Osteoblast (primary cell): ENCODE measurements around the gene ASPSCR1. TPM values are rescaled to one million over a fixed set of nuclear protein-coding genes. Genes with fewer than 3 reads are reported as not detected.

Experiments used
- DNase-seq: peaks from one replicate; pipeline ENCODE4 v3.0.0; 2011; ENCODE audit warnings: low spot score, mixed read lengths; ENCODE audit not compliant: insufficient read length; ENCODE audit errors: missing footprints
- H2AFZ ChIP-seq: 2 replicates; pipeline ENCODE4 v1.6.0; 2011; ENCODE audit warnings: mild to moderate bottlenecking, low read length
- H3K27ac ChIP-seq: 2 replicates; pipeline ENCODE4 v1.5.1; 2011; ENCODE audit warnings: mild to moderate bottlenecking, low read depth, low read length, moderate library complexity
- H3K27me3 ChIP-seq: 2 replicates; pipeline ENCODE4 v1.6.0; 2012; ENCODE audit warnings: mild to moderate bottlenecking, control low read depth, inconsistent platforms, low read length, moderate library complexity; ENCODE audit not compliant: insufficient read depth
- H3K36me3 ChIP-seq: 2 replicates; pipeline ENCODE4 v1.5.1; 2011; ENCODE audit warnings: mild to moderate bottlenecking, low read length, control low read depth, moderate library complexity; ENCODE audit not compliant: insufficient read depth
- H3K4me1 ChIP-seq: 2 replicates; pipeline ENCODE4 v1.5.1; 2011; ENCODE audit warnings: mild to moderate bottlenecking, low read length, control low read depth, moderate library complexity; ENCODE audit not compliant: insufficient read depth
- H3K4me2 ChIP-seq: 2 replicates; pipeline ENCODE4 v1.6.0; 2011; ENCODE audit warnings: mild to moderate bottlenecking, low read length; ENCODE audit not compliant: insufficient read depth
- H3K4me3 ChIP-seq: fragments of 200-600 bp; sonication (generic); 3 replicates; pipeline ENCODE4 v1.5.1; 2012; ENCODE audit warnings: mild to moderate bottlenecking, low read length, inconsistent platforms; ENCODE audit not compliant: insufficient read depth
- H3K79me2 ChIP-seq: 2 replicates; pipeline ENCODE4 v1.6.0; 2012; ENCODE audit warnings: mild to moderate bottlenecking, low read length, control low read depth, inconsistent platforms; ENCODE audit not compliant: insufficient read depth
- H3K9me3 ChIP-seq: 2 replicates; pipeline ENCODE4 v1.5.1; 2011; ENCODE audit warnings: low read depth, low read length, control low read depth
- H4K20me1 ChIP-seq: 2 replicates; pipeline ENCODE4 v1.6.0; 2012; ENCODE audit warnings: mild to moderate bottlenecking, low read length, control low read depth; ENCODE audit not compliant: insufficient read depth
- total RNA-seq: library from RNA; depleted of rRNA; stranded (reverse); fragments of >200 nt; gene quantifications from 2 replicates; pipeline ENCODE4 v1.2.3, GENCODE V29; 2012
- TF ChIP-seq, protein P1 (sequence below): IDR thresholded peaks from 2 replicates; pipeline ENCODE4 v1.5.1; 2011; ENCODE audit warnings: mild to moderate bottlenecking, low read depth, low read length, moderate library complexity; ENCODE audit errors: extremely low read depth

Gene ASPSCR1
- total RNA-seq, 1 donor, result 35.8 TPM

GRCh38 chr17:82041144-82041814, 63.9 kb downstream of the ASPSCR1 start:
- H2AFZ ChIP-seq, result peak overlapping the region; percentile 35
- no peaks in the 10 kb centered on the region for H3K9me3 ChIP-seq
- H3K36me3 ChIP-seq, result no peaks in the 10 kb centered on the region
- no peaks in the 10 kb centered on the region for H3K79me2 ChIP-seq
- H3K27ac ChIP-seq, result no peak overlapping the region
- H3K4me2 ChIP-seq, result peak overlapping the region; percentile 29
- no peaks in the 10 kb centered on the region for H3K27me3 ChIP-seq
- DNase-seq, result no peak
- H3K4me3 ChIP-seq, result no peak overlapping the region
- H3K4me1 ChIP-seq, result peaks cover 15% of the 10 kb centered on the region
- TF ChIP-seq, protein P1, sequence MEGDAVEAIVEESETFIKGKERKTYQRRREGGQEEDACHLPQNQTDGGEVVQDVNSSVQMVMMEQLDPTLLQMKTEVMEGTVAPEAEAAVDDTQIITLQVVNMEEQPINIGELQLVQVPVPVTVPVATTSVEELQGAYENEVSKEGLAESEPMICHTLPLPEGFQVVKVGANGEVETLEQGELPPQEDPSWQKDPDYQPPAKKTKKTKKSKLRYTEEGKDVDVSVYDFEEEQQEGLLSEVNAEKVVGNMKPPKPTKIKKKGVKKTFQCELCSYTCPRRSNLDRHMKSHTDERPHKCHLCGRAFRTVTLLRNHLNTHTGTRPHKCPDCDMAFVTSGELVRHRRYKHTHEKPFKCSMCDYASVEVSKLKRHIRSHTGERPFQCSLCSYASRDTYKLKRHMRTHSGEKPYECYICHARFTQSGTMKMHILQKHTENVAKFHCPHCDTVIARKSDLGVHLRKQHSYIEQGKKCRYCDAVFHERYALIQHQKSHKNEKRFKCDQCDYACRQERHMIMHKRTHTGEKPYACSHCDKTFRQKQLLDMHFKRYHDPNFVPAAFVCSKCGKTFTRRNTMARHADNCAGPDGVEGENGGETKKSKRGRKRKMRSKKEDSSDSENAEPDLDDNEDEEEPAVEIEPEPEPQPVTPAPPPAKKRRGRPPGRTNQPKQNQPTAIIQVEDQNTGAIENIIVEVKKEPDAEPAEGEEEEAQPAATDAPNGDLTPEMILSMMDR, result no peak
- H4K20me1 ChIP-seq, result no peaks in the 10 kb centered on the region

- no peaks in the 10 kb centered on the region for H3K79me2 ChIP-seq
- no peaks in the 10 kb centered on the region for H3K27me3 ChIP-seq
- H3K9me3 ChIP-seq, result no peaks in the 10 kb centered on the region
- peaks cover 7% of the 10 kb centered on the region for H3K4me1 ChIP-seq
- no peak overlapping the region for H3K27ac ChIP-seq
- DNase-seq, result no peak
- H3K36me3 ChIP-seq, result peaks cover 5% of the 10 kb centered on the region
- TF ChIP-seq, protein P1, result no peak
- H4K20me1 ChIP-seq, result no peaks in the 10 kb centered on the region
- H2AFZ ChIP-seq, result no peak overlapping the region
- H3K4me2 ChIP-seq, result no peak overlapping the region
- H3K4me3 ChIP-seq, result no peak overlapping the region
Measured at GRCh38 chr17:82042649-82043048, 65.2 kb downstream of the ASPSCR1 start.

DNA sequence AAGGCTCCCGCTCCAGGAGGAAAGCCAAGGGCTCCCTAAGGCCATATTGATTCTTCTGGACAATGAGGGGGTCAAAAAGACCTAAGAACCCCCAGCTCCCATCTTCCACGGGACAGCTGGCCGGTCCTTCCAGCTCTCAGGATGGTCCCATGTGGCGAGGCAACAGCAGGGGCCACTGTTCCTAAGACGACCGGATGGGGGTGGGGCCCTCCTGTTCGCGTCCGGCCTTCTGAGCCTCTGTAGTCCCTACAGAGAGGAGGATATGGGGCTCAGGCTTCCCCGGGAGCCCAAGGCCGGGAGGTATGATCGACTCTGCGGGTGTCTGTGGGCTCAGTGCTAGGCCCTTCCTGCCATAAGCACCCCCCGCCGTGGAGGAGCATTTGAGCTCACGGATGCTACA, 66.1 kb downstream of the ASPSCR1 start:
- peaks cover 3% of the 10 kb centered on the region for H3K4me1 ChIP-seq
- H3K4me2 ChIP-seq, result no peak overlapping the region
- H4K20me1 ChIP-seq, result no peaks in the 10 kb centered on the region
- TF ChIP-seq, protein P1, result no peak
- H3K36me3 ChIP-seq, result peaks cover 13% of the 10 kb centered on the region
- no peak overlapping the region for H2AFZ ChIP-seq
- no peaks in the 10 kb centered on the region for H3K79me2 ChIP-seq
- no peaks in the 10 kb centered on the region for H3K9me3 ChIP-seq
- no peaks in the 10 kb centered on the region for H3K27me3 ChIP-seq
- H3K4me3 ChIP-seq, result no peak overlapping the region
- no peak for DNase-seq
- H3K27ac ChIP-seq, result no peak overlapping the region

DNA sequence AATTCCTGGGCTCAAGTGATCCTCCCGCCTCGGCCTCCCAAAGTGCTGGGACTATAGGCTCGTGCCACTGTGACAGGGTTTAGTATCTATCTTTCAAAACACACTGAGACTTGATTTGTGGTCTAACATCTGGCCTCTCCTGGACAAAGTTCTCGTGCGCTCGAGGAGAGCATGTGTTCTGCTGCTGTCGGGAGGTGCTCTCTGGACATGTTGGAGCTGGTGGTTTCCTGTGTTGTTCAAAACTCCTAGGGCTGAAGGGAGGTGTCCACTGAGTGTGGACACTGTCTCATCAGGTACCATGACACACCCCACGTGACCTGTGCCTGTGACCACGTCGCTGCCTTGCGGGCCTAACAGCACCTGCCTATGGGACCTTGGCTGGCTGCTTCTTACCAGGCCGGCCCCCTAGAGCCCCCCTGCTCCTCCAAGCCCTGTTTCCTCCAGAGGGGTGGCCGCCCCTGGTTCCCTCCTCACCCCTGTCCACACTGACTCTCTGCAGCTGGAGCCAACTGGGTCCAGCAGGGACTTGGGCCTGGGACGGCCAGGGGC, 68.6 kb downstream of the ASPSCR1 start:
- H3K27ac ChIP-seq, result no peak overlapping the region
- H3K4me1 ChIP-seq, result peaks cover under 1% of the 10 kb centered on the region
- no peak overlapping the region for H3K4me2 ChIP-seq
- no peaks in the 10 kb centered on the region for H3K27me3 ChIP-seq
- no peaks in the 10 kb centered on the region for H3K9me3 ChIP-seq
- no peaks in the 10 kb centered on the region for H4K20me1 ChIP-seq
- peaks cover 30% of the 10 kb centered on the region for H3K36me3 ChIP-seq
- TF ChIP-seq, protein P1, result no peak
- H3K79me2 ChIP-seq, result peaks cover 14% of the 10 kb centered on the region
- no peak overlapping the region for H2AFZ ChIP-seq
- no peak overlapping the region for H3K4me3 ChIP-seq
- DNase-seq, result no peak
